ENCODE results near the gene PPP2R2B.

The PPP2R2B gene

GRCh38 chr5:146860213-146860893 lies 18.2 kb downstream of the PPP2R2B start:
- DNase-seq (ENCODE audit: low read depth), result no peak
- TF ChIP-seq, protein P1, sequence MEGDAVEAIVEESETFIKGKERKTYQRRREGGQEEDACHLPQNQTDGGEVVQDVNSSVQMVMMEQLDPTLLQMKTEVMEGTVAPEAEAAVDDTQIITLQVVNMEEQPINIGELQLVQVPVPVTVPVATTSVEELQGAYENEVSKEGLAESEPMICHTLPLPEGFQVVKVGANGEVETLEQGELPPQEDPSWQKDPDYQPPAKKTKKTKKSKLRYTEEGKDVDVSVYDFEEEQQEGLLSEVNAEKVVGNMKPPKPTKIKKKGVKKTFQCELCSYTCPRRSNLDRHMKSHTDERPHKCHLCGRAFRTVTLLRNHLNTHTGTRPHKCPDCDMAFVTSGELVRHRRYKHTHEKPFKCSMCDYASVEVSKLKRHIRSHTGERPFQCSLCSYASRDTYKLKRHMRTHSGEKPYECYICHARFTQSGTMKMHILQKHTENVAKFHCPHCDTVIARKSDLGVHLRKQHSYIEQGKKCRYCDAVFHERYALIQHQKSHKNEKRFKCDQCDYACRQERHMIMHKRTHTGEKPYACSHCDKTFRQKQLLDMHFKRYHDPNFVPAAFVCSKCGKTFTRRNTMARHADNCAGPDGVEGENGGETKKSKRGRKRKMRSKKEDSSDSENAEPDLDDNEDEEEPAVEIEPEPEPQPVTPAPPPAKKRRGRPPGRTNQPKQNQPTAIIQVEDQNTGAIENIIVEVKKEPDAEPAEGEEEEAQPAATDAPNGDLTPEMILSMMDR (IDR thresholded peaks at IDR 0.05; ENCODE audit: low read length, missing control alignments), result no peak

DNA sequence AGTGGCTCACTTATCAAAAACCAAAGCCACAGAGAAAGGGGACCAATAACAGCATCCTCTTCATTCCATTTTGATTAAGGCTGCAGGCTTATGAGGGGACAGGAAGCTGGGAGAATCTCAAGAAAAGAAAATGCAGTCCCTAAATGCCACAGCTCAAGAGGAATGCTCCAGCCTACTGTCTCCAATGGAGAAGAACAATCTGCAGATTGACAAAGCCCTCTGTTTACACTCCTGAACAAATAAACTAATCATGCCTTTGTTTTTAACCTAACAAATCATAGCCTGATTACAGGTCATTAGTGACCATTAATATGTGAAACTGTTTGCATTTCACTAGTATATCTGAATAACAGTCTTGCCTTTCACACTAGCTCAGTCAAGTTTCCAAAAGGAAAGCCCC lies 26.5 kb downstream of the PPP2R2B start:
- no peak for DNase-seq (ENCODE audit: low read depth)
- TF ChIP-seq, protein P1 (IDR thresholded peaks at IDR 0.05; ENCODE audit: low read length, missing control alignments), result no peak
- H3K4me3 ChIP-seq (replicated peaks; ENCODE audit: low read depth, low read length), result no peak overlapping the region

More at GRCh38 chr5:146860213-146860893, 18.2 kb downstream of the PPP2R2B start:
- H3K4me3 ChIP-seq (replicated peaks; ENCODE audit: low read depth, low read length), result no peak overlapping the region

DNA sequence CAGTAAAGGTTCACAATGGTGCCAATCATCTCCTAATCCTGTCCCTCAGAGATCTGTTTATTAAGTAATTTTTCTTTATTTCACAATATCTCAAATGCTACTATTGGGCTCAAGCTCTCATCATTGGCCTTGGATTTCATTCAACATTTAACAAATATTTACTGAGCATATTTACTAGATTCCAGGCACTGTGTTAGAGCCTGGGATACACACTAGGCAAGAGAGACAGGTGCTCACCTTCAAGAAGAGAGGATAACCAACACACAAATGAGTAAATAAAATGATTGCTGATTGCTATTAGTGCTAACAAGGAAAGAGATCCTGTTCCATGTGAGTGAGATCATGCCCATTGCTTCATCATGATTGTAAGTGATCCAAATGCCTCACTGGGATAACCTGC lies 27.4 kb downstream of the PPP2R2B start:
- DNase-seq (ENCODE audit: low read depth), result no peak
- TF ChIP-seq, protein P1 (IDR thresholded peaks at IDR 0.05; ENCODE audit: low read length, missing control alignments), result no peak
- H3K4me3 ChIP-seq (replicated peaks; ENCODE audit: low read depth, low read length), result no peak overlapping the region

DNA sequence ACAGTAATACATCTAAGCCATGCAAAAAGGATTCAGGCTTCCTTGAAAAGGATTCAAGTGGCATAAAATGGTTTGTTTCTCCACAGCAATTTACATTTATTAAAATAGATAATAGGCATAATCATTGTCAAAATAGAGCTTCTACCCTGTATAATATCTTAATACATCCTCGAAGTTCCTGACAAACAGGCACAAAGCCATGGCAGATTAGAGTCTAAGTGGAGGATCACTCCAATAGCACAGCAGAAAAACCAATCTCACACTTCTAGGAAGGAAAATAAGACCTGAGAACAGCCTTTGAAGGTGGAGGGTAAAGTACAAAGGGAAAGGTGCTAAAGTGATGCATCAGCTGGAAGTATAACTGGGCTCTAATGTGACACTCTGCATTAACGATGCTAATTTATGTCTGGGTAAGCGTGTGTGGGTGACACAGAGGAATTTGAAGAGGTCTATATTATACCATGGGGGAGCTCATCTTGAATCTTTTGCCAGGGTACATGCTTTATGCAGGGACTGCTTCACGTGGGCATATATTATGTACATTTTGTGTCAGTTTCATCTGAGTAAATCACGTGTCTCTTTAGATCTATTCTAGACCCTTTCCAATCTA lies 28.8 kb downstream of the PPP2R2B start:
- DNase-seq (ENCODE audit: low read depth), result no peak
- H3K4me3 ChIP-seq (replicated peaks; ENCODE audit: low read depth, low read length), result no peak overlapping the region
- TF ChIP-seq, protein P1 (IDR thresholded peaks at IDR 0.05; ENCODE audit: low read length, missing control alignments), result no peak

- TF ChIP-seq, protein P1 (IDR thresholded peaks at IDR 0.05; ENCODE audit: low read length, missing control alignments), result no peak
- no peak overlapping the region for H3K4me3 ChIP-seq (replicated peaks; ENCODE audit: low read depth, low read length)
- no peak for DNase-seq (ENCODE audit: low read depth)
Measured at GRCh38 chr5:146848133-146848532, 30.4 kb downstream of the PPP2R2B start.

- TF ChIP-seq, protein P1 (IDR thresholded peaks at IDR 0.05; ENCODE audit: low read length, missing control alignments), result no peak
- H3K4me3 ChIP-seq (replicated peaks; ENCODE audit: low read depth, low read length), result no peak overlapping the region
- DNase-seq (ENCODE audit: low read depth), result no peak
Measured at GRCh38 chr5:146840016-146840415, 38.5 kb downstream of the PPP2R2B start.

Measured in fibroblast of pulmonary artery (primary cell).